K562 (cell line): ENCODE data around the gene LYZL6. TPM values are rescaled to one million over a fixed set of nuclear protein-coding genes. Genes with fewer than 3 reads are reported as not detected.

Experiments used
- CBFA2T3 ChIP-seq: fragments of 450-650 bp; IDR thresholded peaks from 2 replicates; pipeline ENCODE4 v1.6.1; 2017
- CREM ChIP-seq: IDR thresholded peaks from 2 replicates; pipeline ENCODE4 v1.6.1; 2014; ENCODE audit warnings: antibody characterized with exemption, low read depth
- NCOA6 ChIP-seq: fragments of 450-650 bp; IDR thresholded peaks from 2 replicates; pipeline ENCODE4 v1.6.1; 2017; ENCODE audit warnings: mild to moderate bottlenecking
- polyA plus RNA-seq, 8 experiments: library from polyadenylated mRNA; depleted of rRNA in 4 of 8; stranded (reverse) in 5 of 8; unstranded in 3 of 8; fragments of >200 nt; fragmentation: Nextera tagmentation in 2 of 8; fragmentation: Illumina TruSeq in 1 of 8; extraction: Ambion mirVana in 2 of 8; extraction: Trizol in 1 of 8; gene quantifications; 2 replicates each; pipeline versions ENCODE4 v1.2.1 to v1.2.3, GENCODE V29; 2011 to 2014; ENCODE audit warnings: inconsistent platforms in 1 of 8, missing spikeins in 1 of 8
- total RNA-seq, 7 experiments: library from RNA; depleted of rRNA in 6 of 7; stranded (reverse); fragments of >200 nt in 6 of 7; fragmentation: Illumina TruSeq in 2 of 7; extraction: Trizol in 2 of 7; gene quantifications; 2 replicates each; pipeline versions ENCODE4 v1.2.1 to v1.2.3, GENCODE V29; 2011 to 2021; ENCODE audit warnings: low replicate concordance in 1 of 7
- TF ChIP-seq, protein P1 (sequence below): fragments of 450-650 bp; formaldehyde crosslinking; IDR thresholded peaks from 2 replicates; pipeline ENCODE4 v1.4.0; 2020; ENCODE audit warnings: mild to moderate bottlenecking, moderate library complexity
- TF ChIP-seq, protein P2 (sequence below): fragments of 250-450 bp; sonication (Bioruptor Pico); IDR thresholded peaks from 2 replicates; pipeline ENCODE4 v1.8.0; 2021; ENCODE audit warnings: moderate library complexity, mild to moderate bottlenecking, inconsistent platforms
- TF ChIP-seq, protein P3 (sequence below): fragments of 450-650 bp; formaldehyde crosslinking; IDR thresholded peaks from 2 replicates; pipeline ENCODE4 v1.4.0; 2022; ENCODE audit warnings: missing genetic modification characterization
- TF ChIP-seq, protein P4 (sequence below): IDR thresholded peaks from 2 replicates; pipeline ENCODE4 v1.6.1; 2016; ENCODE audit warnings: missing genetic modification characterization, missing compliant biosample characterization

Gene LYZL6
- total and polyA plus RNA-seq, 9 of the 15 experiments (the other 6 are each of a cell fraction or from before 2014, with no cell fraction given): not detected

DNA sequence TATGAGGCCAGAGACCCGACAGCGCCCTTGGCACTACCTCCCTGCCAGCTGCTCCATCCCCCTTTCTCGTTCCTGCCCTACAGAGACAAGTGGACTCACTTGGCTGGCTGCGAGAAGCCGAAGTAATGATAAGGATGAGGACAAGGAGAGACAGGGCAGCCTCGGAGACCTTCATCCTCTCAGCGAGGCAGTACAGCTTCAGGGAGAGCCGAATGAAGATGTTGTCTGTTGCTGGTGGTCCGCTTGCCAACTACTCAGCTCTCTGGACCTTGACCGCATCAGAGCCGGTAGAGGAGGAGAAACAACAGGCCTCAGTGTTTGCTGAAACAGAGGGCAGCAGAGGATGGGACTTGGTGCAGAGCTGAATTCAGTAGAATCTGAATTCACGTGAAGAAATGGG is 37.7 kb upstream of the LYZL6 start, which contains the start of gene CCL16 (continued):
- TF ChIP-seq, protein P1, sequence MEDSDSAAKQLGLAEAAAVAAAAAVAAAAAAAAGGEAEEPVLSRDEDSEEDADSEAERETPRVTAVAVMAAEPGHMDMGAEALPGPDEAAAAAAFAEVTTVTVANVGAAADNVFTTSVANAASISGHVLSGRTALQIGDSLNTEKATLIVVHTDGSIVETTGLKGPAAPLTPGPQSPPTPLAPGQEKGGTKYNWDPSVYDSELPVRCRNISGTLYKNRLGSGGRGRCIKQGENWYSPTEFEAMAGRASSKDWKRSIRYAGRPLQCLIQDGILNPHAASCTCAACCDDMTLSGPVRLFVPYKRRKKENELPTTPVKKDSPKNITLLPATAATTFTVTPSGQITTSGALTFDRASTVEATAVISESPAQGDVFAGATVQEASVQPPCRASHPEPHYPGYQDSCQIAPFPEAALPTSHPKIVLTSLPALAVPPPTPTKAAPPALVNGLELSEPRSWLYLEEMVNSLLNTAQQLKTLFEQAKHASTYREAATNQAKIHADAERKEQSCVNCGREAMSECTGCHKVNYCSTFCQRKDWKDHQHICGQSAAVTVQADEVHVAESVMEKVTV (CRISPR knock-in tag): no peak
- TF ChIP-seq NCOA6: no peak
- TF ChIP-seq, protein P2, sequence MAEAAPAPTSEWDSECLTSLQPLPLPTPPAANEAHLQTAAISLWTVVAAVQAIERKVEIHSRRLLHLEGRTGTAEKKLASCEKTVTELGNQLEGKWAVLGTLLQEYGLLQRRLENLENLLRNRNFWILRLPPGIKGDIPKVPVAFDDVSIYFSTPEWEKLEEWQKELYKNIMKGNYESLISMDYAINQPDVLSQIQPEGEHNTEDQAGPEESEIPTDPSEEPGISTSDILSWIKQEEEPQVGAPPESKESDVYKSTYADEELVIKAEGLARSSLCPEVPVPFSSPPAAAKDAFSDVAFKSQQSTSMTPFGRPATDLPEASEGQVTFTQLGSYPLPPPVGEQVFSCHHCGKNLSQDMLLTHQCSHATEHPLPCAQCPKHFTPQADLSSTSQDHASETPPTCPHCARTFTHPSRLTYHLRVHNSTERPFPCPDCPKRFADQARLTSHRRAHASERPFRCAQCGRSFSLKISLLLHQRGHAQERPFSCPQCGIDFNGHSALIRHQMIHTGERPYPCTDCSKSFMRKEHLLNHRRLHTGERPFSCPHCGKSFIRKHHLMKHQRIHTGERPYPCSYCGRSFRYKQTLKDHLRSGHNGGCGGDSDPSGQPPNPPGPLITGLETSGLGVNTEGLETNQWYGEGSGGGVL: no peak
- no peak for TF ChIP-seq CREM
- TF ChIP-seq, protein P3, sequence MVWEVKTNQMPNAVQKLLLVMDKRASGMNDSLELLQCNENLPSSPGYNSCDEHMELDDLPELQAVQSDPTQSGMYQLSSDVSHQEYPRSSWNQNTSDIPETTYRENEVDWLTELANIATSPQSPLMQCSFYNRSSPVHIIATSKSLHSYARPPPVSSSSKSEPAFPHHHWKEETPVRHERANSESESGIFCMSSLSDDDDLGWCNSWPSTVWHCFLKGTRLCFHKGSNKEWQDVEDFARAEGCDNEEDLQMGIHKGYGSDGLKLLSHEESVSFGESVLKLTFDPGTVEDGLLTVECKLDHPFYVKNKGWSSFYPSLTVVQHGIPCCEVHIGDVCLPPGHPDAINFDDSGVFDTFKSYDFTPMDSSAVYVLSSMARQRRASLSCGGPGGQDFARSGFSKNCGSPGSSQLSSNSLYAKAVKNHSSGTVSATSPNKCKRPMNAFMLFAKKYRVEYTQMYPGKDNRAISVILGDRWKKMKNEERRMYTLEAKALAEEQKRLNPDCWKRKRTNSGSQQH (CRISPR knock-in tag): no peak
- TF ChIP-seq, protein P4, sequence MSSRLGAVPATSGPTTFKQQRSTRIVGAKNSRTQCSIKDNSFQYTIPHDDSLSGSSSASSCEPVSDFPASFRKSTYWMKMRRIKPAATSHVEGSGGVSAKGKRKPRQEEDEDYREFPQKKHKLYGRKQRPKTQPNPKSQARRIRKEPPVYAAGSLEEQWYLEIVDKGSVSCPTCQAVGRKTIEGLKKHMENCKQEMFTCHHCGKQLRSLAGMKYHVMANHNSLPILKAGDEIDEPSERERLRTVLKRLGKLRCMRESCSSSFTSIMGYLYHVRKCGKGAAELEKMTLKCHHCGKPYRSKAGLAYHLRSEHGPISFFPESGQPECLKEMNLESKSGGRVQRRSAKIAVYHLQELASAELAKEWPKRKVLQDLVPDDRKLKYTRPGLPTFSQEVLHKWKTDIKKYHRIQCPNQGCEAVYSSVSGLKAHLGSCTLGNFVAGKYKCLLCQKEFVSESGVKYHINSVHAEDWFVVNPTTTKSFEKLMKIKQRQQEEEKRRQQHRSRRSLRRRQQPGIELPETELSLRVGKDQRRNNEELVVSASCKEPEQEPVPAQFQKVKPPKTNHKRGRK: no peak
- no peak for TF ChIP-seq CBFA2T3
